Adrenal gland (tissue), 5 donors: ENCODE measurements around the gene BCL2.

Experiments
- POLR2A ChIP-seq, 2 donors: fragments of 450-650 bp; IDR thresholded peaks; one replicate each; pipeline ENCODE4 v1.6.1; 2017; ENCODE audit warnings: antibody characterized with exemption in 2 of 2, mild to moderate bottlenecking in 2 of 2, moderate library complexity in 1 of 2
- TF ChIP-seq, protein P1 (sequence below), 6 experiments: fragments of 450-650 bp in 4 of 6; fragments of 200-600 bp in 2 of 6; sonication (generic) in 1 of 6; IDR thresholded peaks; 1 replicate in 5 of 6; 2 replicates in 1 of 6; pipeline versions ENCODE4 v1.5.1 to v1.8.0; 2016 to 2021; ENCODE audit warnings: antibody characterized with exemption in 6 of 6, mild to moderate bottlenecking in 2 of 6, moderate library complexity in 1 of 6
- donor health status: DM: no; HTN: no; CAD: no.

DNA sequence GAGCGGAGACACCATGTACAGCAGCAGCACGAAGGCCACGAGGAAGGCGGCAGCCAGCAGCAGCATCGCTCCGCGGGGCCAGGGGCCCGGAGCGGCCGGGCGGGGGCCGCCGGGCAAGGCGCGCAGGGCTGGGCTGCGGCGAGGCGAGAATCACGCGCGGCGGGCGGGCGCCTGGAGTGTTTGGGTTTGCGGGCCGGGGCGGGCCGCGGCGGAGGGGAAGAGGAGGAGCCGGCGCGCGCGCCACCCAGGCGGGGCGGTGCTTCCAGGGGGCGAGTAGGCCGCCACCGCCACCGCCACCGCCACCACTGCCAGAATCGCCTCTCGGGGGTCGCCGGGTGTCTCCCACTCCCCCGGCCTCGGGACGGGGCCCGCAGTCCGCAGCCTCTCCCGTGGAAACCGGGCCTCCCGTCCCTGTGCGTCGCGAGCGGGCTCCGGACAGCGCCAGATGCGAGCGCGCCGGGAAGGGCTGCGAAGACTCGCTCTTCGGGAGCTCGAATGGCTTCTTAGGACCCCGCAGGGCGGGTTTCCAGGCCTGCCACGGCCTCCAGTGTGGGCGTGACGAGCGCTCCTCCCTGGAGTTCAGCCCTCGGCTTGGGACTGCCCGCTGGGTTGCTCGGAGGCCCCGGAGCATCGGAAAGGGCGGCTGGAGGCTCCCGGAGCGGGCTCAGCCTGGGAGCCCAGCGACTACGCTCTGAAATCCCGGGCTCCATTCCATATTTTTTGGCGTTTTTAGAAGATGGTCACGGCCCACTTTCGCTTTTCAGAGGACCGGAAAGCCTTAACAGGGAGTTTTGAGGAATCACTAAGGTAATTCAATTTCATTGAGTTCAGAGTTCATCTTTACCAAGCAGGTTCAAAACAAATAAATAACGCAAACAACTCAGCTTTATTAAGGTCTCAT, 47.7 kb upstream of the BCL2 start, which contains the start of gene KDSR:
- TF ChIP-seq, protein P1, sequence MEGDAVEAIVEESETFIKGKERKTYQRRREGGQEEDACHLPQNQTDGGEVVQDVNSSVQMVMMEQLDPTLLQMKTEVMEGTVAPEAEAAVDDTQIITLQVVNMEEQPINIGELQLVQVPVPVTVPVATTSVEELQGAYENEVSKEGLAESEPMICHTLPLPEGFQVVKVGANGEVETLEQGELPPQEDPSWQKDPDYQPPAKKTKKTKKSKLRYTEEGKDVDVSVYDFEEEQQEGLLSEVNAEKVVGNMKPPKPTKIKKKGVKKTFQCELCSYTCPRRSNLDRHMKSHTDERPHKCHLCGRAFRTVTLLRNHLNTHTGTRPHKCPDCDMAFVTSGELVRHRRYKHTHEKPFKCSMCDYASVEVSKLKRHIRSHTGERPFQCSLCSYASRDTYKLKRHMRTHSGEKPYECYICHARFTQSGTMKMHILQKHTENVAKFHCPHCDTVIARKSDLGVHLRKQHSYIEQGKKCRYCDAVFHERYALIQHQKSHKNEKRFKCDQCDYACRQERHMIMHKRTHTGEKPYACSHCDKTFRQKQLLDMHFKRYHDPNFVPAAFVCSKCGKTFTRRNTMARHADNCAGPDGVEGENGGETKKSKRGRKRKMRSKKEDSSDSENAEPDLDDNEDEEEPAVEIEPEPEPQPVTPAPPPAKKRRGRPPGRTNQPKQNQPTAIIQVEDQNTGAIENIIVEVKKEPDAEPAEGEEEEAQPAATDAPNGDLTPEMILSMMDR (IDR thresholded peaks at IDR 0.05) = no peak
- TF ChIP-seq POLR2A (IDR thresholded peaks at IDR 0.05) = peak; percentile 91 to 92
